ENCODE measurements around the gene UBASH3B.
"Not testable (repeated sequence)": the region's sequence is repeated elsewhere in the genome, so short reads cannot be mapped to it uniquely, and the experiment has no call there.

Gene UBASH3B

GRCh38 chr11:122816761-122817520, 161.4 kb downstream of the UBASH3B start:
- no peak overlapping the region for H3K4me3 ChIP-seq (replicated peaks in 1 of 2; ENCODE audit: low read depth in 2 of 2, low read length in 2 of 2)
- TF ChIP-seq CTCF (IDR thresholded peaks at IDR 0.05; ENCODE audit: low read depth, low read length) = no peak
- peak; percentile 38 to 74 for DNase-seq (ENCODE audit: low read depth in 2 of 2)

- TF ChIP-seq CTCF (IDR thresholded peaks at IDR 0.05; ENCODE audit: low read depth, low read length) = no peak
- DNase-seq (ENCODE audit: low read depth in 2 of 2) = no peak
- no peak overlapping the region for H3K4me3 ChIP-seq (replicated peaks in 1 of 2; ENCODE audit: low read depth in 2 of 2, low read length in 2 of 2)
Observed at GRCh38 chr11:122820158-122820557, 164.6 kb downstream of the UBASH3B start.

- no peak for DNase-seq (ENCODE audit: low read depth in 2 of 2)
- TF ChIP-seq CTCF (IDR thresholded peaks at IDR 0.05; ENCODE audit: low read depth, low read length) = no peak
- H3K4me3 ChIP-seq (replicated peaks in 1 of 2; ENCODE audit: low read depth in 2 of 2, low read length in 2 of 2) = no peak overlapping the region
Observed at GRCh38 chr11:122821169-122821568, 165.6 kb downstream of the UBASH3B start.

- no peak overlapping the region for H3K4me3 ChIP-seq (replicated peaks in 1 of 2; ENCODE audit: low read depth in 2 of 2, low read length in 2 of 2)
- DNase-seq (ENCODE audit: low read depth in 2 of 2) = no peak
- TF ChIP-seq CTCF (IDR thresholded peaks at IDR 0.05; ENCODE audit: low read depth, low read length) = no peak
Observed at GRCh38 chr11:122822241-122822640, 166.7 kb downstream of the UBASH3B start.

GRCh38 chr11:122823564-122823963, 168.0 kb downstream of the UBASH3B start:
- no peak for TF ChIP-seq CTCF (IDR thresholded peaks at IDR 0.05; ENCODE audit: low read depth, low read length)
- no peak overlapping the region for H3K4me3 ChIP-seq (replicated peaks in 1 of 2; ENCODE audit: low read depth in 2 of 2, low read length in 2 of 2)
- DNase-seq (ENCODE audit: low read depth in 2 of 2) = no peak

- not testable (repeated sequence) for DNase-seq (ENCODE audit: low read depth in 2 of 2); H3K4me3 ChIP-seq (replicated peaks in 1 of 2; ENCODE audit: low read depth in 2 of 2, low read length in 2 of 2)
Observed at GRCh38 chr11:122829371-122829770, 173.8 kb downstream of the UBASH3B start.

GRCh38 chr11:122832297-122832696, 176.8 kb downstream of the UBASH3B start:
- H3K4me3 ChIP-seq (replicated peaks in 1 of 2; ENCODE audit: low read depth in 2 of 2, low read length in 2 of 2); DNase-seq (ENCODE audit: low read depth in 2 of 2): not testable (repeated sequence)

Data from cardiac fibroblast (primary cell).